CD1c-positive myeloid dendritic cell (primary cell): ENCODE measurements around the gene PIWIL4.
"Not testable (repeated sequence)": the region's sequence is repeated elsewhere in the genome, so short reads cannot be mapped to it uniquely, and the experiment has no call there.

Source experiments
- DNase-seq: peaks from one replicate; pipeline ENCODE4 v3.0.0-alpha.2; 2016; ENCODE audit errors: extremely low spot score

PIWIL4 gene

DNA sequence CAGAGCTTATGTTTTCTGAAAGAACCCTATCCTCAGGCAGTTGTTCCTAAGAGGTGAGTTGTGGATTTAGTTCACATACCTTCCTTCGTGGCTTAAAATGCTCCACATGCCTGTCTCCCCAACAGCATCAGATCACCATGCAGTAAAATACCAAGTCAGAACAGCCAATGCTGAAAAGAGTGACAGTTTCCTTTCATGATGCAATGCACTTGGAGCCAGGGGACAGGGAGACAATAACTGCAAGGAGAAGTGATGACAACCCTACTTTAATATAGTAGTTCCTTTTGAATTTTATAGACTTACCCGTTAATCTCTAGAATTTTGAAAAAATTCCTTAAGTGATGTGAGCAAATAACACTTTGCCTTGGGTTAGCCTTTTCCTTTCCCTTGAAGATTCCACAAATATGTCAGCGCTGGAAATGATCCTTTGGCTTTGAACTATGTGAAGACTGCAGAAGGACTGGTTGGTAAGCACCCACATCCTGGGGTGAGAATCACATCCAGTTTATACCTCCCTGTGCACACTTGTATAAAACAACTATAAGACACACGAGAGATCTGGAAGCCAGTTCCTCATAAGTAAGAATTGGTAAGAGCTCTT, 71.2 kb downstream of the PIWIL4 start:
- DNase-seq = peak; percentile 2

- DNase-seq = peak; percentile 62
Measured at GRCh38 chr11:94638902-94639373, 71.8 kb downstream of the PIWIL4 start.

GRCh38 chr11:94639901-94640721, 72.9 kb downstream of the PIWIL4 start:
- DNase-seq = no peak

- no peak for DNase-seq
Measured at GRCh38 chr11:94641167-94641761, 74.1 kb downstream of the PIWIL4 start.

GRCh38 chr11:94643186-94643585, 76.0 kb downstream of the PIWIL4 start:
- not testable (repeated sequence) for DNase-seq

- DNase-seq = no peak
Measured at GRCh38 chr11:94647926-94648325, 80.8 kb downstream of the PIWIL4 start.

DNA sequence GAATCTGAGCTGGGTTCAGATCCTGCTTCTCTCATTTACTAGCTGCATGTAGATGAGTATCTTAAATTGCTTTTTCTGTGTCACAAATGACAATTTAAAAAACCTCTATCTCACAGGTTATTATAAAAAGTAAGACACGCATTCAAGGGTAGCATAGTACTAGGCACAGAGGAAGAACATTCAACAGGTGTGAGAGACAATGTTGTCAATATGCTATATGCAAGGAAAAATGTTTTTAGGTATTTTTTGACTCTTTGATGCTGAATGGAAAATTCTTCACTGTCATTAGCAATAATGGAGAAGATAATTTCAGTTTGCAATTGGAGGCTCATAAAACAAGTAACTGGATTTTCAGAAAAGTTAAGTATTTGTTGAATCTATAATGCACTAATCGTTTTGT, 81.6 kb downstream of the PIWIL4 start:
- no peak for DNase-seq

- no peak for DNase-seq
Measured at GRCh38 chr11:94649254-94649653, 82.1 kb downstream of the PIWIL4 start.

DNA sequence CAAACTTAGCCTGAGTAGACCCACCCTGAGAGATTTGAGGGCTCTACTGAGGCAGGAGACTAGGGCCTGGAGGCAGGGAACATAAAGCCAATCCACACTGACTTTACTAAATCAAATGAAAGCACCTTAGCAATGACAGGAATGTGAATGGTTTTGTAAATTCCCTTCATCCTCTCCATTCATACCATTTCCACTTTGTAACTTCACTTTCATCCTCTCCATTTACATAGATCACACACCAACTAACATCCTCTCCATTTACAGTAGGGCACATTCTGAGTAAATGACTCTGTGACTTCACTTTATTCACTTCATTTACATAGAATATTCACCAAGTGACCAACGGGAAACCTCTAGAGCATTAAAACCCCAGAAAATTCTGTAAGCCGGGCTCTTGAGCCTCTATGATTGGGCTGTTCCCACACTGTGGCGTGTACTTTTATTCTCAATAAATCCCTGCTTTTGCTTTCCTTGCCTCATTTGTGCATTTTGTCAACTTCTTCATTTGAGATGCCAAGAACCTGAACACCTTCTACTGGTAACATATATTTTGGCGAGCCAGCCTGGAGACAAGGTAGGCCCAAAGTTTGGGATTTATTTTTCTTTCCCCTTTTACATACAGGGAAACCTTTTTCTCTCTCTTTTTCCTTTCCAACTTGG, 82.9 kb downstream of the PIWIL4 start:
- no peak for DNase-seq

DNA sequence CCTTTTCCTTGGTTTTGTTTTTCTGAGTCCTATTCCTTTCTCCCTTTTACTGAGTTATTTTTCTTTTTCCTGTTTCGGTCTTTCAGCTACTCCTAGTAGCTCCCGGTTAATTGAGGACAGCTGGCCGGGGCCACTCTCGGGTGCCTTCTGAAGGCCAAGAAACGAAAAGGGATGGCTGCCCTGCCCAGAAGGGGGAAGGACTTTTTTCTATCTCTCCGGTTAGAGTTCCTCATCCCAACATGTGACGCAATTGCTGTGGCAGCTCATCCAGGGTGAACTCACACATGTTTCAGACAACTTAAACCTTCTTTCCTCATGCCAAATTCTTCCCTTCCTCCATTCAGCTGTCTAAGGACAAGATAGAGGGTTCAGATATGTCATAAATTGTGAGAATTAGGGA, 83.6 kb downstream of the PIWIL4 start:
- DNase-seq = peak; percentile 25

DNA sequence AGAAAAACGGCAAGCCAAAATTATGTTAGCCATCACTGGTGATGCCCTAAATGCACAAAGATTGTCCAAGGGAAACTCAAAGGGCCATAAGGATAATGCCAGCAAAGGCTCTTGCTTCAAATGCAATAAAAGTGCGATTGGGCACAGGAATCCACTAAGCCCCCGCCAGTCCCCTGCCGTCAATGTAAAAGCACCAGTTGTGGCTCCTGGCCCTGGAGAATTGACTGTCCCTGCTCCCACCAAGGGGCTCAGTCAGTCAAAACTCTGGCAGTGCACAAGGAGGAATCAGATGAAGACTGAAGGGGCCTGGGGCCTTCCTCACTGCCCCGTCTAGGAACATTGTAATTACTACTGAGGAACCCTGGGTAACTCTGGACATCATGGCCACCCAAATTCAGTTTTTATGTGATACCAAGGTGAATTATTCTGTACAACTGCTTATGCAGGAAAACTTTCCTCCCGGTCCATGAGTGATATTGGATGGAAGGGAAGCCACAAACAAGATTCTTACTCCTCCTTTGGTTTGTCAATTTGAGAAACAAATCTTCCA, 85.6 kb downstream of the PIWIL4 start:
- DNase-seq = no peak

GRCh38 chr11:94653561-94653960, 86.4 kb downstream of the PIWIL4 start:
- DNase-seq = no peak

DNA sequence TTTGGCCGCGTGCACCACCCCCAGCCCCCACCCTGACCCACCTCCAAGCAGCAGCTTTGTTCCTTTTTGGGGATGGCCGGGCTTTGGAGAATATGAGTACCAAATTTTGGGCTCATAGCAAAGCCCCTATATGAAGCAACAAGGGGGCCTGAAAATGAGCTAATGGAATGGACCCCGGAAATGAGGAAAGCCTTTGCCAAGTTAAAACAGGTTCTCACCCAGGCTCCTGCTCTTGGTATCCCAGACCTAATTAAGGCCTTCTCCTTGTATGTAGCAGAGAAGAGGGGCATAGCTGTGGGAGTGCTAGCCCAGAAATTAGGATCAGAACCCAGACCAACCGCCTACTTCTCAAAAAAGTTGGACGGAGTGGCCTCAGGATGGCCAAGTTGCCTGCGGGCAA, 87.0 kb downstream of the PIWIL4 start:
- no peak for DNase-seq

DNA sequence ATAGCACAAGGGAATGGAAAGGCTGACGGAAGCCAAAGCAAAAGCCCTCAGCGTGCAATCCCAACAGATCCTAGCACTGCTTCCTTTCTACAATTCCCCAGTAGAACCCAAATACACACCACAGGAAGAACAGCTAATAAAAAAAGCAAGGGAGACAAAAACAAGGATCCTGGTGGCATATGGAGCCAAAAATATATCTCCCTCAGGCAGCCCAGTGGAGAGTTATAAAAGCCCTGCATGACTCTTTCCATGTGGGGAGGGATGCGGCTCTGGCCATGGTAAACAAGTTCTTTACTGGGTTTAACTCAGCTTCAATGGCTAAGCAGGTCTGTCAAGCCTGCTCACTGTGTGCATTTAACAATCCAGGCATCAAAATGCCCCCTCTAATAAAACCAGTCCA, 88.1 kb downstream of the PIWIL4 start:
- no peak for DNase-seq

GRCh38 chr11:94655956-94656355, 88.8 kb downstream of the PIWIL4 start:
- DNase-seq = no peak

GRCh38 chr11:94656968-94657367, 89.8 kb downstream of the PIWIL4 start:
- no peak for DNase-seq

DNA sequence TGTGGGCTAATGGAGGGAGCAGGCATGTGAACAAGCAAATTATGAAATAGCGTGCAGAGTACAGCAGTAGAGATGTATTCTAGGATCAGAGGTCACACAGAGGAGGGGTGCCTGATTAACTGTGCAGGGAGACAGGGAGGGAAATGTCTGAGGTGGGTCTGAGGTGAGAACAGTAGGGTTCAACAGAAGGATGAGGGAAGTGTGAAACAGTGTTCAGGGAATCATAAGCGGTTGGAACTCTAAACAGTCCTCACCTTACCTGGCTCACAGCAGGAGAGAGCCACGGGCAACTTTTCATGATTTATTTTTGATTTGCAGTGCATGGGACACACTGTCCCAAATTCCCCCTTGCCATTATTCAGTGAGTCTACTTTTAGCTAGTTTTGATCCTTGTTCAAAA, 90.5 kb downstream of the PIWIL4 start:
- DNase-seq = no peak

- no peak for DNase-seq
Measured at GRCh38 chr11:94658386-94658785, 91.2 kb downstream of the PIWIL4 start.

DNA sequence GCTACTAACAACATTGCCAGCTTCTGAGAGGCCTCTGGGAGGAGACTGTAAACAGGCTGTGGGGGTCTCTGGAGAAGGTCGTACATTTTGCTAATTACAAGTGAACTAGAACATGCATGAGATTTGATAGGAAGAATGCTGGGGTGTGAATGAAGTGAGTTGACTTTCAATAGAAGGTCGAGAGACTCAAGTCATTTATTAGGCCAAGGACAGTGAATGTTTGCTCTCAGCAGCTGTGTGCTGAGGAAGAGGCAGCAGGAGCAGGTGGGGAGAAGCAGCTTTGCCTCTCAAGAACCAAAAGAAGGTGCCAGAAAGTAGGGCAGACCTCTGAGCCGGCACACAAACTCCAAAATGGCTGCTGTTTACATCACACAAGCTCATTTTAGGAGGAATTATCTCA, 91.7 kb downstream of the PIWIL4 start:
- no peak for DNase-seq

GRCh38 chr11:94661444-94661843, 94.3 kb downstream of the PIWIL4 start:
- no peak for DNase-seq

GRCh38 chr11:94662065-94662779, 95.1 kb downstream of the PIWIL4 start:
- no peak for DNase-seq
